Left lung (tissue), 10 donors: ENCODE data around the gene ST3GAL3. TPM values are rescaled to one million over a fixed set of nuclear protein-coding genes. Genes with fewer than 3 reads are reported as not detected.

ENCODE experiments used
- ATAC-seq: fragments of 200-7000 bp; cut with Tn5 transposase; one replicate; pipeline ENCODE4 v1.9.1; 2020; ENCODE audit warnings: moderate library complexity
- DNase-seq, 4 donors: peaks; one replicate each; pipeline ENCODE4 v3.0.0-alpha.2; 2013 to 2020
- H3K27ac ChIP-seq, 2 donors: fragments of 200-600 bp; sonication (generic) in 1 of 2; one replicate each; pipeline versions ENCODE4 v1.5.0 to v1.8.0; 2020 to 2021
- H3K27me3 ChIP-seq, 2 donors: fragments of 200-600 bp; sonication (generic) in 1 of 2; one replicate each; pipeline versions ENCODE4 v1.5.0 to v1.8.0; 2020 to 2021
- H3K36me3 ChIP-seq, 2 donors: fragments of 200-600 bp; sonication (generic) in 1 of 2; one replicate each; pipeline versions ENCODE4 v1.5.0 to v1.8.0; 2020 to 2021
- H3K4me1 ChIP-seq, 2 donors: fragments of 200-600 bp; one replicate each; pipeline ENCODE4 v1.8.0; 2021
- H3K4me3 ChIP-seq, 2 donors: fragments of 200-600 bp; sonication (generic) in 1 of 2; one replicate each; pipeline versions ENCODE4 v1.5.0 to v1.8.0; 2020 to 2021; ENCODE audit warnings: mild to moderate bottlenecking in 1 of 2
- H3K9me3 ChIP-seq, 2 donors: fragments of 200-600 bp; sonication (generic) in 1 of 2; one replicate each; pipeline versions ENCODE4 v1.5.0 to v1.8.0; 2020 to 2021
- CTCF ChIP-seq, 2 donors: fragments of 200-600 bp; sonication (generic) in 1 of 2; IDR thresholded peaks; one replicate each; pipeline versions ENCODE4 v1.5.0 to v1.8.0; 2021; ENCODE audit warnings: antibody characterized with exemption in 2 of 2
- intact Hi-C, 2 donors: fragments of 100-400 bp; cut with DNase I; formaldehyde crosslinking; loops; one replicate each; pipeline versions ENCODE4 v1.11.2 to v1.14.2; 2022
- polyA plus RNA-seq, 6 donors: library from polyadenylated mRNA; unstranded; fragments of 120-200 nt; gene quantifications; one replicate each; pipeline ENCODE4 v1.2.1, GENCODE V29; 2013; ENCODE audit not compliant: insufficient read length in 6 of 6
- total RNA-seq, 2 donors: library from RNA; stranded (reverse); fragmentation: NEBNext Ultra II Directional; extraction: Animal tissue kit (Norgen Biotek cat#: 25700); gene quantifications; one replicate each; pipeline ENCODE4 v1.2.1, GENCODE V29; 2021
- donor health status: DM: no; HTN: yes; CAD: no.
- donor health status: DM: no; HTN: no; CAD: no.

The ST3GAL3 gene
- total and polyA plus RNA-seq, 8 donors: 18.9 to 42.4 (median 34.4) TPM

- H3K36me3 ChIP-seq: peaks cover 0 to 10% of the 10 kb centered on the region in 2 donors
- no peak for TF ChIP-seq CTCF (IDR thresholded peaks at IDR 0.05)
- no peaks in the 10 kb centered on the region for H3K27me3 ChIP-seq
- H3K9me3 ChIP-seq: no peaks in the 10 kb centered on the region
- H3K27ac ChIP-seq: no peak overlapping the region
- DNase-seq: no peak
- no peaks in the 10 kb centered on the region for H3K4me1 ChIP-seq
- intact Hi-C loops: no loop called here
- no peak overlapping the region for H3K4me3 ChIP-seq
- no peak for ATAC-seq
Measured at GRCh38 chr1:43736819-43737218, 29.5 kb downstream of the ST3GAL3 start.

- intact Hi-C loops: no loop called here
- Histone ChIP-seq H3K36me3 (peaks cover 0 to 10% of the 10 kb centered on the region in 2 donors), H3K27me3 (no peaks in the 10 kb centered on the region), H3K4me3 (no peak overlapping the region), H3K27ac (no peak overlapping the region), H3K4me1 (no peaks in the 10 kb centered on the region), H3K9me3 (no peaks in the 10 kb centered on the region)
- no peak for TF ChIP-seq CTCF (IDR thresholded peaks at IDR 0.05)
- no peak for DNase-seq
- ATAC-seq: no peak
Measured at GRCh38 chr1:43742026-43742425, 34.7 kb downstream of the ST3GAL3 start.

GRCh38 chr1:43743206-43743605, 35.9 kb downstream of the ST3GAL3 start:
- peaks cover 0 to 10% of the 10 kb centered on the region in 2 donors for H3K36me3 ChIP-seq
- TF ChIP-seq CTCF (IDR thresholded peaks at IDR 0.05): no peak
- intact Hi-C loops: no loop called here

GRCh38 chr1:43747736-43748135, 40.4 kb downstream of the ST3GAL3 start:
- no peaks in the 10 kb centered on the region for H3K9me3 ChIP-seq
- no peak for ATAC-seq
- TF ChIP-seq CTCF (IDR thresholded peaks at IDR 0.05): no peak
- no peaks in the 10 kb centered on the region for H3K27me3 ChIP-seq
- no peak overlapping the region for H3K4me3 ChIP-seq
- no peaks in the 10 kb centered on the region for H3K36me3 ChIP-seq
- intact Hi-C loops: no loop called here
- no peak for DNase-seq
- no peaks in the 10 kb centered on the region for H3K4me1 ChIP-seq
- H3K27ac ChIP-seq: no peak overlapping the region

More at GRCh38 chr1:43743206-43743605, 35.9 kb downstream of the ST3GAL3 start:
- H3K4me1 ChIP-seq: no peaks in the 10 kb centered on the region
- DNase-seq: no peak
- ATAC-seq: no peak
- no peaks in the 10 kb centered on the region for H3K27me3 ChIP-seq
- H3K4me3 ChIP-seq: no peak overlapping the region
- H3K9me3 ChIP-seq: no peaks in the 10 kb centered on the region
- no peak overlapping the region for H3K27ac ChIP-seq

- DNase-seq: no peak
- Histone ChIP-seq H3K27ac (no peak overlapping the region), H3K27me3 (no peaks in the 10 kb centered on the region), H3K36me3 (no peaks in the 10 kb centered on the region), H3K4me1 (no peaks in the 10 kb centered on the region), H3K9me3 (no peaks in the 10 kb centered on the region), H3K4me3 (no peak overlapping the region)
- intact Hi-C loops: no loop called here
- ATAC-seq: no peak
- TF ChIP-seq CTCF (IDR thresholded peaks at IDR 0.05): no peak
Measured at GRCh38 chr1:43750083-43750482, 42.7 kb downstream of the ST3GAL3 start.
